Spinal cord (tissue), 10 donors: Measurements from ENCODE around the gene TRAM2. TPM values are rescaled to one million over a fixed set of nuclear protein-coding genes. Genes with fewer than 3 reads are reported as not detected.

Source experiments
- DNase-seq, 6 donors: peaks; one replicate each; pipeline versions ENCODE4 v3.0.0 to v3.0.0-alpha.2; 2013 to 2015; ENCODE audit warnings: low spot score in 6 of 6, low read depth in 4 of 6
- H3K27ac ChIP-seq: one replicate; pipeline ENCODE4 v1.5.1; 2013; ENCODE audit warnings: low read depth, low read length, control low read depth
- H3K27me3 ChIP-seq: one replicate; pipeline ENCODE4 v1.6.1; 2013; ENCODE audit warnings: low read length; ENCODE audit not compliant: control insufficient read depth, insufficient read depth
- H3K36me3 ChIP-seq: one replicate; pipeline ENCODE4 v1.6.1; 2013; ENCODE audit warnings: low read length; ENCODE audit not compliant: control insufficient read depth, insufficient read depth
- H3K4me1 ChIP-seq: one replicate; pipeline ENCODE4 v1.6.1; 2013; ENCODE audit warnings: low read length; ENCODE audit not compliant: control insufficient read depth, insufficient read depth
- H3K4me3 ChIP-seq: one replicate; pipeline ENCODE4 v1.5.1; 2013; ENCODE audit warnings: low read depth, low read length, control low read depth
- H3K9me3 ChIP-seq: one replicate; pipeline ENCODE4 v1.6.1; 2013; ENCODE audit warnings: low read length; ENCODE audit not compliant: control insufficient read depth, insufficient read depth
- WGBS: methylation state at CpG from one replicate; pipeline ENCODE4 v1.1.5; 2013; ENCODE audit warnings: missing lambda C conversion rate; ENCODE audit not compliant: insufficient coverage; 5-methylcytosine and 5-hydroxymethylcytosine counted together
- long read RNA-seq, 4 donors: transcript quantifications; one replicate each; lab custom pipeline, GENCODE V29; 2026
- polyA plus RNA-seq, 2 donors: library from polyadenylated mRNA; unstranded; fragments of 120-200 nt; gene quantifications; one replicate each; pipeline ENCODE4 v1.2.1, GENCODE V29; 2013; ENCODE audit not compliant: insufficient read length in 2 of 2
- total RNA-seq, 2 donors: library from RNA; depleted of rRNA in 1 of 2; stranded (reverse); fragments of 120-200 nt in 1 of 2; fragments of >200 nt in 1 of 2; gene quantifications; one replicate each; pipeline versions ENCODE4 v1.2.3 to v1.2.4, GENCODE V29; 2013 to 2014
- donor health status: healthy.

The TRAM2 gene
- total RNA-seq (10 to 100 TPM; 10.3 to 25.4 TPM), polyA plus RNA-seq (1 to 10 TPM; 8.6 to 9.9 TPM)
- long read RNA-seq, donor 1: 0 reads
- long read RNA-seq, donor 2, full-length matches to known transcripts: 3 of 3 reads
- long read RNA-seq, donor 2, partial matches to known transcripts: 0 of 3 reads
- long read RNA-seq, donor 2, other reads (novel, unspliced or antisense): 0 of 3 reads
- long read RNA-seq, donor 3: 0 reads
- long read RNA-seq, donor 4, full-length matches to known transcripts: 2 of 2 reads
- long read RNA-seq, donor 4, partial matches to known transcripts: 0 of 2 reads
- long read RNA-seq, donor 4, other reads (novel, unspliced or antisense): 0 of 2 reads

- peaks cover 25% of the 10 kb centered on the region for H3K4me1 ChIP-seq
- H3K27ac ChIP-seq: peak within 1 kb of the TSS; percentile 87
Observed at GRCh38 chr6:52577022-52577777, at the start of gene TRAM2. Gene TRAM2, minus strand, starts transcription at chr6:52577060. Its CDS starts 145 bp downstream, at chr6:52576915.

GRCh38 chr6:52622810-52623209, 46.0 kb upstream of the TRAM2 start:
- no peaks in the 10 kb centered on the region for H3K36me3 ChIP-seq
- no peaks in the 10 kb centered on the region for H3K27me3 ChIP-seq
- no CpG with 5 or more reads among the region's 2 CpGs for WGBS
- H3K27ac ChIP-seq: no peak overlapping the region
- no peak for DNase-seq
- no peaks in the 10 kb centered on the region for H3K4me1 ChIP-seq
- H3K9me3 ChIP-seq: no peaks in the 10 kb centered on the region
- H3K4me3 ChIP-seq: no peak overlapping the region

More at GRCh38 chr6:52577022-52577777, at the start of gene TRAM2:
- Histone ChIP-seq H3K27me3 (no peaks in the 10 kb centered on the region), H3K36me3 (no peaks in the 10 kb centered on the region), H3K4me3 (peak within 1 kb of the TSS; percentile 63), H3K9me3 (no peaks in the 10 kb centered on the region)
- 0% methylated on average over 71 of the region's 84 CpGs for whole genome bisulfite sequencing
- peak in 5 of 6 donors; percentile 71 to 95 (median 78) for DNase-seq

GRCh38 chr6:52621631-52622030, 44.8 kb upstream of the TRAM2 start:
- Histone ChIP-seq H3K36me3 (no peaks in the 10 kb centered on the region), H3K4me1 (no peaks in the 10 kb centered on the region), H3K27ac (no peak overlapping the region), H3K9me3 (no peaks in the 10 kb centered on the region), H3K27me3 (no peaks in the 10 kb centered on the region), H3K4me3 (no peak overlapping the region)
- WGBS: no CpG with 5 or more reads among the region's 1 CpG
- DNase-seq: no peak

GRCh38 chr6:52620906-52621190, 44.0 kb upstream of the TRAM2 start:
- Histone ChIP-seq H3K27me3 (no peaks in the 10 kb centered on the region), H3K4me1 (no peaks in the 10 kb centered on the region), H3K27ac (no peak overlapping the region), H3K36me3 (no peaks in the 10 kb centered on the region), H3K4me3 (no peak overlapping the region), H3K9me3 (no peaks in the 10 kb centered on the region)
- DNase-seq: no peak

- no peak overlapping the region for H3K27ac ChIP-seq
- H3K27me3 ChIP-seq: no peaks in the 10 kb centered on the region
- H3K9me3 ChIP-seq: no peaks in the 10 kb centered on the region
- H3K4me1 ChIP-seq: no peaks in the 10 kb centered on the region
- H3K4me3 ChIP-seq: no peak overlapping the region
- WGBS: 93% methylated on average over 1 of the region's 2 CpGs
- no peak for DNase-seq
- H3K36me3 ChIP-seq: no peaks in the 10 kb centered on the region
Observed at GRCh38 chr6:52620055-52620905, 43.4 kb upstream of the TRAM2 start.

GRCh38 chr6:52617087-52617486, 40.2 kb upstream of the TRAM2 start:
- peak in 1 of 6 donors; percentile 8 for DNase-seq
- no peaks in the 10 kb centered on the region for H3K27me3 ChIP-seq
- no peaks in the 10 kb centered on the region for H3K36me3 ChIP-seq
- no peaks in the 10 kb centered on the region for H3K9me3 ChIP-seq
- H3K27ac ChIP-seq: no peak overlapping the region
- 50% methylated on average over 1 of the region's 4 CpGs for WGBS
- H3K4me1 ChIP-seq: no peaks in the 10 kb centered on the region
- H3K4me3 ChIP-seq: no peak overlapping the region

- H3K9me3 ChIP-seq: no peaks in the 10 kb centered on the region
- no peaks in the 10 kb centered on the region for H3K27me3 ChIP-seq
- no peak overlapping the region for H3K27ac ChIP-seq
- no peak overlapping the region for H3K4me3 ChIP-seq
- no peaks in the 10 kb centered on the region for H3K4me1 ChIP-seq
- H3K36me3 ChIP-seq: no peaks in the 10 kb centered on the region
- no CpG with 5 or more reads among the region's 2 CpGs for WGBS
- DNase-seq: no peak
Observed at GRCh38 chr6:52616059-52616690, 39.3 kb upstream of the TRAM2 start.

GRCh38 chr6:52612336-52613054, 35.6 kb upstream of the TRAM2 start:
- no peaks in the 10 kb centered on the region for H3K27me3 ChIP-seq
- DNase-seq: peak in 1 of 6 donors; percentile 33
- no peak overlapping the region for H3K4me3 ChIP-seq
- H3K27ac ChIP-seq: no peak overlapping the region
- no peaks in the 10 kb centered on the region for H3K36me3 ChIP-seq
- H3K4me1 ChIP-seq: no peaks in the 10 kb centered on the region
- 0% methylated on average over 1 of the region's 6 CpGs for whole genome bisulfite sequencing
- H3K9me3 ChIP-seq: no peaks in the 10 kb centered on the region

- H3K27me3 ChIP-seq: no peaks in the 10 kb centered on the region
- H3K4me3 ChIP-seq: no peak overlapping the region
- H3K27ac ChIP-seq: no peak overlapping the region
- WGBS: 100% methylated on average over 1 of the region's 1 CpG
- no peaks in the 10 kb centered on the region for H3K4me1 ChIP-seq
- no peak for DNase-seq
- no peaks in the 10 kb centered on the region for H3K36me3 ChIP-seq
- no peaks in the 10 kb centered on the region for H3K9me3 ChIP-seq
Observed at GRCh38 chr6:52611833-52612232, 35.0 kb upstream of the TRAM2 start.
